Transverse colon (tissue), 4 donors: Measurements from ENCODE around the gene ZNF143. TPM values are rescaled to one million over a fixed set of nuclear protein-coding genes. Genes with fewer than 3 reads are reported as not detected.

Experiments
- DNase-seq: peaks from one replicate; pipeline ENCODE4 v3.0.0-alpha.2; 2019
- H3K27ac ChIP-seq, 4 donors: fragments of 200-600 bp; sonication (generic); 2 replicates each; pipeline ENCODE4 v1.5.1; 2016 to 2018; ENCODE audit warnings: inconsistent platforms in 4 of 4
- H3K27me3 ChIP-seq: fragments of 200-600 bp; sonication (generic); 2 replicates; pipeline ENCODE4 v1.5.1; 2017; ENCODE audit warnings: inconsistent platforms
- H3K36me3 ChIP-seq, 4 donors: fragments of 200-600 bp; sonication (generic); 2 replicates each; pipeline ENCODE4 v1.5.1; 2017 to 2019; ENCODE audit warnings: inconsistent platforms in 4 of 4
- H3K4me1 ChIP-seq, 4 donors: fragments of 200-600 bp; sonication (generic); 2 replicates each; pipeline ENCODE4 v1.5.1; 2017 to 2020; ENCODE audit warnings: inconsistent platforms in 4 of 4
- H3K4me3 ChIP-seq, 4 donors: fragments of 200-600 bp; sonication (generic); 1 replicate in 1 of 4; 2 replicates in 3 of 4; pipeline versions ENCODE4 v1.5.1 to v1.6.1; 2017 to 2019; ENCODE audit warnings: inconsistent platforms in 4 of 4
- H3K9me3 ChIP-seq, 2 donors: fragments of 200-600 bp; sonication (generic); 2 replicates each; pipeline ENCODE4 v1.5.1; 2017 to 2019; ENCODE audit warnings: inconsistent platforms in 2 of 2
- EP300 ChIP-seq: sonication (generic); formaldehyde crosslinking; IDR thresholded peaks from one replicate; pipeline ENCODE4 v1.6.1; 2017; ENCODE audit warnings: antibody characterized with exemption, low read depth
- POLR2A ChIP-seq: fragments of 450-650 bp; IDR thresholded peaks from one replicate; pipeline ENCODE4 v1.6.1; 2016; ENCODE audit warnings: antibody characterized with exemption, mild to moderate bottlenecking, moderate library complexity
- POLR2AphosphoS5 ChIP-seq, 3 donors: sonication (generic); formaldehyde crosslinking; IDR thresholded peaks; one replicate each; pipeline ENCODE4 v1.6.1; 2016; ENCODE audit warnings: antibody characterized with exemption in 3 of 3
- WGBS, 2 donors: methylation state at CpG; one replicate each; pipeline ENCODE4 v1.1.5; 2018; ENCODE audit warnings: low coverage in 1 of 2; 5-methylcytosine and 5-hydroxymethylcytosine counted together
- in situ Hi-C, 4 donors: fragments of 200-750 bp; cut with MboI; loops; one replicate each; pipeline versions ENCODE4 v1.15.0 to v1.15.1; 2017; ENCODE audit warnings: low sequenced_read_pairs in 3 of 4, low pct_ligation_motif_present in 1 of 4, low pct_unique_long_range_greater_than_20kb in 1 of 4
- intact Hi-C: fragments of 100-400 bp; cut with DNase I; formaldehyde crosslinking; loops from one replicate; pipeline ENCODE4 v1.15.1; 2023; ENCODE audit warnings: low total_unique reads
- total RNA-seq, 4 donors: library from RNA; depleted of rRNA; stranded (reverse); fragments of >200 nt; gene quantifications; one replicate each; pipeline ENCODE4 v1.1.0, GENCODE V29; 2016
- TF ChIP-seq, protein P1 (sequence below), 5 experiments: fragments of 200-600 bp in 3 of 5; fragments of 450-650 bp in 2 of 5; sonication (generic) in 3 of 5; IDR thresholded peaks; 1 replicate in 2 of 5; 2 replicates in 3 of 5; pipeline ENCODE4 v1.5.1; 2016 to 2017; ENCODE audit warnings: antibody characterized with exemption in 5 of 5, inconsistent platforms in 3 of 5, mild to moderate bottlenecking in 2 of 5, moderate library complexity in 1 of 5

Gene ZNF143
- total RNA-seq, 4 donors from 2014 or later, result 6.6 to 21.8 (median 14.3) TPM

DNA sequence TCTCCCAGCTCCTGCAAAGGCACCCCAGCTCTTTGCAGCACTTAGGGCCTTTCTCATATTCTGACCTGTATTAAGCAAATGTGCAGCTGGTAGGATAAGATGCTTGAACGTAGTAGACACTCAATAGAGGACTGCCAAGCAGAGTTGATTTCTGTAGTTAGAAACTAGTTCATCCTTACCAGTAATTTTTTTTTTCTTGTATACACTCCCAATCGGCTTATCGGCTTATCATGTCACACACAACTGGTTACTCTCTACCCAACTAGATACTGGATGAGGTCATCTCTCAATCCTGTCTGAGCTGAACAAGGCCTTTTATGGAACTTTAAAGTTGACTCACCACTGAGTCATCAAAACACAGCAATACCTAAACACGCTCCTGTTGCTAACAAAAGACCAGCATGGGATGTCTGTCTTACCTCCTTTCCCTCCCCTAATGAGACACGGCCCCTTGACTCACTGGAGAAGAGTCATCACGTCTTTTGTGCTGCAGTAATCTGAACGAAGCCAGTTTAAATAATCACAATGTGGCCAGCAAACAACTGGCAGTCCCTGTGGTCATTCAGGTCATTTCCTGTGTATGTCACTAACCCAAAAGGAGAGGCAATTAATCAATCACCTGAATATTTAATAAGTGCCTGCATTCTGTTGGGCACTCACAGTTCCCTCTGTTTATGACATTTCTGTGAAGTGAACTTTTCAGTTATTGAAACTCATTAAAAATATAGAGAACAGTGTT is 105.2 kb downstream of the ZNF143 start:
- in situ Hi-C loops (no loop called here), intact Hi-C loops (no loop called here)
- no peaks in the 10 kb centered on the region for H3K27me3 ChIP-seq
- H3K9me3 ChIP-seq, result no peaks in the 10 kb centered on the region
- peak; percentile 17 for TF ChIP-seq POLR2A
- TF ChIP-seq POLR2AphosphoS5 (IDR thresholded peaks at IDR 0.05), result peak; percentile 55 to 88 (median 84)
- TF ChIP-seq, protein P1, sequence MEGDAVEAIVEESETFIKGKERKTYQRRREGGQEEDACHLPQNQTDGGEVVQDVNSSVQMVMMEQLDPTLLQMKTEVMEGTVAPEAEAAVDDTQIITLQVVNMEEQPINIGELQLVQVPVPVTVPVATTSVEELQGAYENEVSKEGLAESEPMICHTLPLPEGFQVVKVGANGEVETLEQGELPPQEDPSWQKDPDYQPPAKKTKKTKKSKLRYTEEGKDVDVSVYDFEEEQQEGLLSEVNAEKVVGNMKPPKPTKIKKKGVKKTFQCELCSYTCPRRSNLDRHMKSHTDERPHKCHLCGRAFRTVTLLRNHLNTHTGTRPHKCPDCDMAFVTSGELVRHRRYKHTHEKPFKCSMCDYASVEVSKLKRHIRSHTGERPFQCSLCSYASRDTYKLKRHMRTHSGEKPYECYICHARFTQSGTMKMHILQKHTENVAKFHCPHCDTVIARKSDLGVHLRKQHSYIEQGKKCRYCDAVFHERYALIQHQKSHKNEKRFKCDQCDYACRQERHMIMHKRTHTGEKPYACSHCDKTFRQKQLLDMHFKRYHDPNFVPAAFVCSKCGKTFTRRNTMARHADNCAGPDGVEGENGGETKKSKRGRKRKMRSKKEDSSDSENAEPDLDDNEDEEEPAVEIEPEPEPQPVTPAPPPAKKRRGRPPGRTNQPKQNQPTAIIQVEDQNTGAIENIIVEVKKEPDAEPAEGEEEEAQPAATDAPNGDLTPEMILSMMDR (IDR thresholded peaks at IDR 0.05), result peak in 1 of 5 experiments; percentile 14
- TF ChIP-seq EP300, result no peak
- H3K4me3 ChIP-seq, result no peak overlapping the region
- 10% methylated on average over 7 of the region's 7 CpGs for WGBS, 2 donors
- H3K4me1 ChIP-seq, result peaks cover 31 to 56% (median 42%) of the 10 kb centered on the region in 4 donors
- H3K36me3 ChIP-seq, result no peaks in the 10 kb centered on the region
- H3K27ac ChIP-seq, result peak overlapping the region; percentile 87 to 98 (median 95)
- peak; percentile 53 for DNase-seq

DNA sequence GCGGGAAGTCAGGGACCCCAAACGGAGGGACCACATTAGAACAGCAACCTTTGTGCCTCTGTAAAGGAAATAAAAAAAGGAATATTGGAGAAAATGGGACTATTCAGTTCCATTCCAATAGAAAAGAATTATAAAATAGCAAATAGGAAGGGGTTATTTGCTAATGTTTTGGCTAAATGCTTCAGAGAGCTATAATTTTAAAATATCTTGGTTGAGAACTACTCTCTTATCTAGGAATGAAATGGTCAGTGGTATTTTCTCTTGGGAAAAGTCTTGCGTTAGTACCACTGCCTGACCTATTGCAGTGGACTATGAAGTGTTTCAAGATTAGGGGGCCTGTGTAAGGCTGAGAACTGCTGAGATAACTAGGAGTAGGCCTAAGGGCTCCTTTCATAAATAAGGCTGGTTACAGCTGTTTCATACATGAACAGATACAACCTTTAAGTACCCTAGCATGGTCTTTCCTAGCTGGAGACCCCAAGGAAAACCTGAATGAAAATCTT is 105.8 kb downstream of the ZNF143 start:
- no peak overlapping the region for H3K4me3 ChIP-seq
- intact Hi-C loops, result no loop called here
- H3K36me3 ChIP-seq, result no peaks in the 10 kb centered on the region
- in situ Hi-C loops, result no loop called here
- 84 to 89% methylated on average over 3 of the region's 3 CpGs for WGBS, 2 donors
- TF ChIP-seq POLR2A, result peak; percentile 0
- TF ChIP-seq, protein P1 (IDR thresholded peaks at IDR 0.05), result no peak
- peaks cover 31 to 58% (median 42%) of the 10 kb centered on the region in 4 donors for H3K4me1 ChIP-seq
- H3K27me3 ChIP-seq, result no peaks in the 10 kb centered on the region
- no peak for DNase-seq
- no peaks in the 10 kb centered on the region for H3K9me3 ChIP-seq
- H3K27ac ChIP-seq, result peak overlapping the region; percentile 87 to 98 (median 95)

DNA sequence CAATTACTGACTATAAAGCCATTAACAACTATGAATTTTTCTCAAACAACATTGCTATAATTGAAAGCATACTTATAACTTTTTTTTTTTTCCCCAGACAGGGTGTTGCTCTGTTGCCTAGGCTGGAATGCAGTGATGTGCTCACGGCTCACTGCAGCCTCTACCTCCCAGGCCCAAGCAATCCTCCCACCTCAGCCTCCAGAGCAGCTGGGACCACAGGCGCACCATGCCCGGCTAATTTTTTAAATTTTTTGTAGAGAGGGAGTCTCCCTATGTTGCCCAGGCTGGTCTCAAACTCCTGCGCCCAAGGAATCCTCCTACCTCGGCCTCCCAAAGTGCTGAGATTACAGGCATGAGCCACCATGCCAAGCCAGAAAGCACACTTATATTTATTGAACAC is 106.6 kb downstream of the ZNF143 start:
- H3K4me1 ChIP-seq, result peaks cover 35 to 65% (median 44%) of the 10 kb centered on the region in 4 donors
- no peaks in the 10 kb centered on the region for H3K36me3 ChIP-seq
- WGBS, 2 donors, result 95 to 100% methylated on average over 5 of the region's 5 CpGs

DNA sequence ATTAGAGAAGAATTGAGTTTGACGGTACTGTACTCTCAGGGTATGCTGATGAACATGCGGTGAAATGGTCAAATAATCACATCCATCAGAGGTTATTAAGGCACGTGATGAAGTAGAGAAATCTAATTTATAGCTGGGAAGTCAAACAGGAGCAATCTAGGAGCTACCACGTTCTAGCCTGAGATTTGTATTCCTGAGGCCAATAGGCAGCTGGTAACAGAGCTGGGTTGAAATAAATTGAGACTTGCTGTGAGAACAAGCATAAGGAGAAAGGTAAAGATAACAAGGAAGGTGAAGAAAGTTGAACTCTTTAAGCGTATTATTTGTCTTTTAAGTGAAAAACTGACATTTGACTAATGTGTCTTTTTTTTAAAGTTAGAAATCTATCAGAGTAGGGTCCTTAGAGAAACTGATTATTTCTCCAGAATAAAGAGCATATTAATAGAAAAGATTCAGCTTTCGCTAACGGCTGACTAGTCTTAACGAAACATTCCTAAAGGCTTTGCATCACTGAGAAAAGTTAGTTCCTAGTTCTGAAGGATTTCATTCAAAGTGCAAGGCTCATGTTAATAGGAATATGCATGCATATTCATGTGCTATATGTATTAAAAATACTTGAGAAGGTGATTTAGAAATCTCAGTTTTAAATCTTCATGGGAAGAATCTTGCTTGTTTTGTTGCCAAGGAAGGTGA is 107.5 kb downstream of the ZNF143 start:
- peak overlapping the region; percentile 87 to 98 (median 95) for H3K27ac ChIP-seq
- in situ Hi-C loops (no loop called here), intact Hi-C loops (no loop called here)
- no peak for TF ChIP-seq POLR2AphosphoS5 (IDR thresholded peaks at IDR 0.05)
- no peak for TF ChIP-seq EP300
- no peak for TF ChIP-seq POLR2A
- TF ChIP-seq, protein P1 (IDR thresholded peaks at IDR 0.05), result no peak
- H3K36me3 ChIP-seq, result no peaks in the 10 kb centered on the region
- H3K9me3 ChIP-seq, result no peaks in the 10 kb centered on the region
- WGBS, 2 donors, result 45 to 48% methylated on average over 8 of the region's 8 CpGs
- peaks cover 35 to 67% (median 48%) of the 10 kb centered on the region in 4 donors for H3K4me1 ChIP-seq
- H3K4me3 ChIP-seq, result peak overlapping the region in 1 of 4 donors; percentile 36
- no peak for DNase-seq
- H3K27me3 ChIP-seq, result no peaks in the 10 kb centered on the region

More for the DNA sequence above, 106.6 kb downstream of the ZNF143 start:
- intact Hi-C loops, result no loop called here
- Histone ChIP-seq H3K4me3 (no peak overlapping the region), H3K27me3 (no peaks in the 10 kb centered on the region), H3K9me3 (no peaks in the 10 kb centered on the region), H3K27ac (peak overlapping the region; percentile 87 to 98 (median 95))
- TF ChIP-seq EP300 (no peak), POLR2AphosphoS5 (IDR thresholded peaks at IDR 0.05) (no peak), POLR2A (no peak)
- no peak for DNase-seq
- in situ Hi-C loops, result no loop called here
